ENCODE results near the gene DONSON. TPM values are rescaled to one million over a fixed set of nuclear protein-coding genes. Genes with fewer than 3 reads are reported as not detected.

The DONSON gene
- total and polyA plus RNA-seq, 2 of the 13 experiments (the other 11 are each of a cell fraction or from before 2014, with no cell fraction given) = 35.4 to 63.6 TPM

DNA sequence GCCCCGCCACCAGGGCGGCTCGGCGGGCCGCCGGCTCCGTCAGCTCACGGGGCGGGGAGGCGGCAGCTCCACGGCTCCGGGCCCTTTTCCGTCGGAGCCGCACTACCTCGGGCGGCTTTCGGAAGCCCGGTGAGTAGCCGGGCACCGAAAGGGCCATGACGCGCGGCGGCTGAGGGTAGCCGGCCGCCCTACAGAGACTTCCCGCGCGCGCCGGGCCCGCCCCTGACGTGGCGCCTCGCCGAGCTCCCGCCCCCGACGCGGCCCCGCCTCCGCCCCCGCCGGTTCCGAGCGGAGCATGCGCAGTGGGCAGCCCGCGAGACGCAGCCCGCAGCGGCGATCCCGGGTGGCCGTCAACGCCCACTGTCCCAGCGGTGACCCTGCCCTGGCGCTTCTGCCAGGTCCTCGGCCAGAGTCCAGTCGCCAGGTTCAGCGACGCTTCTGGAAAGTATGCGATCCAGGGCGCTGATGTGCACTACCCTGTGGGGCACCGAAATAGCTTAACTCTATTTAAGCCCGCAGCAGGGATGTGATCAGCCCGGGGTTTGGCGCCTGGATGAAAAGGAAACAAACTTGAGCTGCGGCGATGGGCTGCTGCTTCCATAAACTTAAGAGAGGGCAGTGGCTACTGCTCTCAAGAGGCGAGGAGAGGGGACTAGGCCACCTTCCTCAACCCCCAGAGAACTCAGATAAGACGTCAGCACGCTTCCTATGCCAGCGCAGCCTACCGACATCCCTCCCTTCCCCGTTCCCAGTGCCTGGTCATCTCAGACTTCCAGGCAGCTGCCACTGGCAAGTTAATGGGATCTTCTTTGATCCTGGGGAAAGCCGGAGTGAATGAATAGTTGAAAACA lies at the start of gene DONSON (continued):
- TF ChIP-seq, protein P1, sequence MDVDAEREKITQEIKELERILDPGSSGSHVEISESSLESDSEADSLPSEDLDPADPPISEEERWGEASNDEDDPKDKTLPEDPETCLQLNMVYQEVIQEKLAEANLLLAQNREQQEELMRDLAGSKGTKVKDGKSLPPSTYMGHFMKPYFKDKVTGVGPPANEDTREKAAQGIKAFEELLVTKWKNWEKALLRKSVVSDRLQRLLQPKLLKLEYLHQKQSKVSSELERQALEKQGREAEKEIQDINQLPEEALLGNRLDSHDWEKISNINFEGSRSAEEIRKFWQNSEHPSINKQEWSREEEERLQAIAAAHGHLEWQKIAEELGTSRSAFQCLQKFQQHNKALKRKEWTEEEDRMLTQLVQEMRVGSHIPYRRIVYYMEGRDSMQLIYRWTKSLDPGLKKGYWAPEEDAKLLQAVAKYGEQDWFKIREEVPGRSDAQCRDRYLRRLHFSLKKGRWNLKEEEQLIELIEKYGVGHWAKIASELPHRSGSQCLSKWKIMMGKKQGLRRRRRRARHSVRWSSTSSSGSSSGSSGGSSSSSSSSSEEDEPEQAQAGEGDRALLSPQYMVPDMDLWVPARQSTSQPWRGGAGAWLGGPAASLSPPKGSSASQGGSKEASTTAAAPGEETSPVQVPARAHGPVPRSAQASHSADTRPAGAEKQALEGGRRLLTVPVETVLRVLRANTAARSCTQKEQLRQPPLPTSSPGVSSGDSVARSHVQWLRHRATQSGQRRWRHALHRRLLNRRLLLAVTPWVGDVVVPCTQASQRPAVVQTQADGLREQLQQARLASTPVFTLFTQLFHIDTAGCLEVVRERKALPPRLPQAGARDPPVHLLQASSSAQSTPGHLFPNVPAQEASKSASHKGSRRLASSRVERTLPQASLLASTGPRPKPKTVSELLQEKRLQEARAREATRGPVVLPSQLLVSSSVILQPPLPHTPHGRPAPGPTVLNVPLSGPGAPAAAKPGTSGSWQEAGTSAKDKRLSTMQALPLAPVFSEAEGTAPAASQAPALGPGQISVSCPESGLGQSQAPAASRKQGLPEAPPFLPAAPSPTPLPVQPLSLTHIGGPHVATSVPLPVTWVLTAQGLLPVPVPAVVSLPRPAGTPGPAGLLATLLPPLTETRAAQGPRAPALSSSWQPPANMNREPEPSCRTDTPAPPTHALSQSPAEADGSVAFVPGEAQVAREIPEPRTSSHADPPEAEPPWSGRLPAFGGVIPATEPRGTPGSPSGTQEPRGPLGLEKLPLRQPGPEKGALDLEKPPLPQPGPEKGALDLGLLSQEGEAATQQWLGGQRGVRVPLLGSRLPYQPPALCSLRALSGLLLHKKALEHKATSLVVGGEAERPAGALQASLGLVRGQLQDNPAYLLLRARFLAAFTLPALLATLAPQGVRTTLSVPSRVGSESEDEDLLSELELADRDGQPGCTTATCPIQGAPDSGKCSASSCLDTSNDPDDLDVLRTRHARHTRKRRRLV (CRISPR knock-in tag; IDR thresholded peaks at IDR 0.05) = no peak
- TF ChIP-seq ZNF274 (CRISPR knock-in tag; IDR thresholded peaks at IDR 0.05) = no peak; the same call in 1 of the 2 replicates
- TF ChIP-seq NBN (conservative IDR thresholded peaks at IDR 0.05) = no peak
- no peak for TF ChIP-seq SOX5 (CRISPR knock-in tag; IDR thresholded peaks at IDR 0.05; ENCODE audit: borderline replicate concordance)
- TF ChIP-seq ZNF780A (CRISPR knock-in tag; IDR thresholded peaks at IDR 0.05) = no peak
- TF ChIP-seq MIER2 (CRISPR knock-in tag; IDR thresholded peaks at IDR 0.05) = no peak
- TF ChIP-seq RELA (CRISPR knock-in tag; IDR thresholded peaks at IDR 0.05) = no peak
- no peak for TF ChIP-seq NFE2L1 (CRISPR knock-in tag; IDR thresholded peaks at IDR 0.05; ENCODE audit: borderline replicate concordance)
- TF ChIP-seq ZNF724P (CRISPR knock-in tag; IDR thresholded peaks at IDR 0.05; ENCODE audit: borderline replicate concordance) = peak; percentile 78; the same call in 1 of the 2 replicates
- TF ChIP-seq KLF12 (CRISPR knock-in tag; IDR thresholded peaks at IDR 0.05; ENCODE audit: borderline replicate concordance) = peak; percentile 77; the same call in 1 of the 2 replicates
- TF ChIP-seq, protein P2, sequence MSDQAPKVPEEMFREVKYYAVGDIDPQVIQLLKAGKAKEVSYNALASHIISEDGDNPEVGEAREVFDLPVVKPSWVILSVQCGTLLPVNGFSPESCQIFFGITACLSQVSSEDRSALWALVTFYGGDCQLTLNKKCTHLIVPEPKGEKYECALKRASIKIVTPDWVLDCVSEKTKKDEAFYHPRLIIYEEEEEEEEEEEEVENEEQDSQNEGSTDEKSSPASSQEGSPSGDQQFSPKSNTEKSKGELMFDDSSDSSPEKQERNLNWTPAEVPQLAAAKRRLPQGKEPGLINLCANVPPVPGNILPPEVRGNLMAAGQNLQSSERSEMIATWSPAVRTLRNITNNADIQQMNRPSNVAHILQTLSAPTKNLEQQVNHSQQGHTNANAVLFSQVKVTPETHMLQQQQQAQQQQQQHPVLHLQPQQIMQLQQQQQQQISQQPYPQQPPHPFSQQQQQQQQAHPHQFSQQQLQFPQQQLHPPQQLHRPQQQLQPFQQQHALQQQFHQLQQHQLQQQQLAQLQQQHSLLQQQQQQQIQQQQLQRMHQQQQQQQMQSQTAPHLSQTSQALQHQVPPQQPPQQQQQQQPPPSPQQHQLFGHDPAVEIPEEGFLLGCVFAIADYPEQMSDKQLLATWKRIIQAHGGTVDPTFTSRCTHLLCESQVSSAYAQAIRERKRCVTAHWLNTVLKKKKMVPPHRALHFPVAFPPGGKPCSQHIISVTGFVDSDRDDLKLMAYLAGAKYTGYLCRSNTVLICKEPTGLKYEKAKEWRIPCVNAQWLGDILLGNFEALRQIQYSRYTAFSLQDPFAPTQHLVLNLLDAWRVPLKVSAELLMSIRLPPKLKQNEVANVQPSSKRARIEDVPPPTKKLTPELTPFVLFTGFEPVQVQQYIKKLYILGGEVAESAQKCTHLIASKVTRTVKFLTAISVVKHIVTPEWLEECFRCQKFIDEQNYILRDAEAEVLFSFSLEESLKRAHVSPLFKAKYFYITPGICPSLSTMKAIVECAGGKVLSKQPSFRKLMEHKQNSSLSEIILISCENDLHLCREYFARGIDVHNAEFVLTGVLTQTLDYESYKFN (CRISPR knock-in tag; conservative IDR thresholded peaks at IDR 0.05) = peak; percentile 75
- peak; percentile 57 for TF ChIP-seq ZFY (CRISPR knock-in tag; IDR thresholded peaks at IDR 0.05)
- TF ChIP-seq ZNF772 (CRISPR knock-in tag; IDR thresholded peaks at IDR 0.05) = no peak; the same call in 1 of the 2 replicates
- peak; percentile 85 for TF ChIP-seq ZNF605 (CRISPR knock-in tag; IDR thresholded peaks at IDR 0.05)
- no peak for TF ChIP-seq TBL1XR1 (IDR thresholded peaks at IDR 0.05; ENCODE audit: borderline replicate concordance, low read length, partially characterized antibody)
- TF ChIP-seq MYPOP (CRISPR knock-in tag; IDR thresholded peaks at IDR 0.05) = peak; percentile 73; the same call in 1 of the 2 replicates
- peak; percentile 30; the same call in 1 of the 2 replicates for TF ChIP-seq ZNF747 (CRISPR knock-in tag; IDR thresholded peaks at IDR 0.05; ENCODE audit: borderline replicate concordance)
- TF ChIP-seq, protein P3, sequence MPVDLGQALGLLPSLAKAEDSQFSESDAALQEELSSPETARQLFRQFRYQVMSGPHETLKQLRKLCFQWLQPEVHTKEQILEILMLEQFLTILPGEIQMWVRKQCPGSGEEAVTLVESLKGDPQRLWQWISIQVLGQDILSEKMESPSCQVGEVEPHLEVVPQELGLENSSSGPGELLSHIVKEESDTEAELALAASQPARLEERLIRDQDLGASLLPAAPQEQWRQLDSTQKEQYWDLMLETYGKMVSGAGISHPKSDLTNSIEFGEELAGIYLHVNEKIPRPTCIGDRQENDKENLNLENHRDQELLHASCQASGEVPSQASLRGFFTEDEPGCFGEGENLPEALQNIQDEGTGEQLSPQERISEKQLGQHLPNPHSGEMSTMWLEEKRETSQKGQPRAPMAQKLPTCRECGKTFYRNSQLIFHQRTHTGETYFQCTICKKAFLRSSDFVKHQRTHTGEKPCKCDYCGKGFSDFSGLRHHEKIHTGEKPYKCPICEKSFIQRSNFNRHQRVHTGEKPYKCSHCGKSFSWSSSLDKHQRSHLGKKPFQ (CRISPR knock-in tag; IDR thresholded peaks at IDR 0.05; ENCODE audit: insufficient replicate concordance) = no peak
